Measurements from ENCODE around the gene UNC5A.

Gene UNC5A

GRCh38 chr5:176796411-176796810, 13.9 kb upstream of the UNC5A start:
- no peak for DNase-seq (ENCODE audit: low read depth in 1 of 2, low spot score in 1 of 2)
- Histone ChIP-seq H3K27ac (replicated peaks) (no peak overlapping the region), H3K27me3 (ENCODE audit: insufficient read depth, poor library complexity, severe bottlenecking) (peaks cover 7% of the 10 kb centered on the region), H3K4me3 (replicated peaks; ENCODE audit: insufficient read depth, low read length) (no peak overlapping the region)
- TF ChIP-seq SPI1 (IDR thresholded peaks at IDR 0.05; ENCODE audit: borderline replicate concordance, low read depth): no peak
- TF ChIP-seq POLR2AphosphoS5 (IDR thresholded peaks at IDR 0.05; ENCODE audit: low read depth): no peak
- no peak for TF ChIP-seq CTCF (IDR thresholded peaks at IDR 0.05; ENCODE audit: insufficient read depth, low read length)

GRCh38 chr5:176796970-176797369, 13.4 kb upstream of the UNC5A start:
- DNase-seq (ENCODE audit: low read depth in 1 of 2, low spot score in 1 of 2): no peak
- Histone ChIP-seq H3K27ac (replicated peaks) (no peak overlapping the region), H3K4me3 (replicated peaks; ENCODE audit: insufficient read depth, low read length) (no peak overlapping the region), H3K27me3 (ENCODE audit: insufficient read depth, poor library complexity, severe bottlenecking) (peaks cover 7% of the 10 kb centered on the region)
- TF ChIP-seq GABPA (IDR thresholded peaks at IDR 0.05; ENCODE audit: low read depth) (no peak), CTCF (IDR thresholded peaks at IDR 0.05; ENCODE audit: insufficient read depth, low read length) (no peak), REST (IDR thresholded peaks at IDR 0.05; ENCODE audit: insufficient replicate concordance, low read depth) (no peak), SPI1 (IDR thresholded peaks at IDR 0.05; ENCODE audit: borderline replicate concordance, low read depth) (no peak), POLR2AphosphoS5 (IDR thresholded peaks at IDR 0.05; ENCODE audit: low read depth) (no peak)

GRCh38 chr5:176797456-176798050, 12.8 kb upstream of the UNC5A start:
- no peak for TF ChIP-seq REST (IDR thresholded peaks at IDR 0.05; ENCODE audit: insufficient replicate concordance, low read depth)
- TF ChIP-seq POLR2AphosphoS5 (IDR thresholded peaks at IDR 0.05; ENCODE audit: low read depth): no peak
- no peak for DNase-seq (ENCODE audit: low read depth in 1 of 2, low spot score in 1 of 2)

GRCh38 chr5:176798086-176798876, 12.1 kb upstream of the UNC5A start:
- TF ChIP-seq SPI1 (IDR thresholded peaks at IDR 0.05; ENCODE audit: borderline replicate concordance, low read depth) (no peak), GABPA (IDR thresholded peaks at IDR 0.05; ENCODE audit: low read depth) (no peak), POLR2AphosphoS5 (IDR thresholded peaks at IDR 0.05; ENCODE audit: low read depth) (no peak), REST (IDR thresholded peaks at IDR 0.05; ENCODE audit: insufficient replicate concordance, low read depth) (no peak), CTCF (IDR thresholded peaks at IDR 0.05; ENCODE audit: insufficient read depth, low read length) (no peak)
- H3K27ac ChIP-seq (replicated peaks): no peak overlapping the region
- no peak for DNase-seq (ENCODE audit: low read depth in 1 of 2, low spot score in 1 of 2)
- peaks cover 6% of the 10 kb centered on the region for H3K27me3 ChIP-seq (ENCODE audit: insufficient read depth, poor library complexity, severe bottlenecking)
- H3K4me3 ChIP-seq (replicated peaks; ENCODE audit: insufficient read depth, low read length): no peak overlapping the region

More at GRCh38 chr5:176797456-176798050, 12.8 kb upstream of the UNC5A start:
- Histone ChIP-seq H3K27ac (replicated peaks) (no peak overlapping the region), H3K4me3 (replicated peaks; ENCODE audit: insufficient read depth, low read length) (no peak overlapping the region), H3K27me3 (ENCODE audit: insufficient read depth, poor library complexity, severe bottlenecking) (peaks cover 7% of the 10 kb centered on the region)
